Left ventricle myocardium inferior (tissue), 1 donor: ENCODE results near the gene ATG7. TPM values are rescaled to one million over a fixed set of nuclear protein-coding genes. Genes with fewer than 3 reads are reported as not detected.

Source experiments
- DNase-seq: peaks from one replicate; pipeline ENCODE4 v3.0.0-alpha.2; 2020
- H3K27ac ChIP-seq: fragments of 200-600 bp; replicated peaks from 2 replicates; pipeline ENCODE4 v1.8.0; 2021
- H3K27me3 ChIP-seq: fragments of 200-600 bp; 2 replicates; pipeline ENCODE4 v1.8.0; 2021; ENCODE audit warnings: low read depth
- H3K36me3 ChIP-seq: fragments of 200-600 bp; 2 replicates; pipeline ENCODE4 v1.8.0; 2021
- H3K4me1 ChIP-seq: fragments of 200-600 bp; 2 replicates; pipeline ENCODE4 v1.8.0; 2021
- H3K4me3 ChIP-seq: fragments of 200-600 bp; 2 replicates; pipeline ENCODE4 v1.8.0; 2021; ENCODE audit warnings: mild to moderate bottlenecking, moderate library complexity
- H3K9me3 ChIP-seq: fragments of 200-600 bp; replicated peaks from 2 replicates; pipeline ENCODE4 v1.8.0; 2021
- CTCF ChIP-seq: fragments of 200-600 bp; IDR thresholded peaks from 2 replicates; pipeline ENCODE4 v1.8.0; 2021; ENCODE audit warnings: antibody characterized with exemption, mild to moderate bottlenecking, borderline replicate concordance
- intact Hi-C: fragments of 100-400 bp; cut with micrococcal nuclease; formaldehyde crosslinking; loops from one replicate; pipeline ENCODE4 v1.11.0; 2022
- total RNA-seq: library from RNA; stranded (reverse); fragmentation: NEBNext Ultra II Directional; extraction: Animal tissue kit (Norgen Biotek cat#: 25700); gene quantifications from one replicate; pipeline ENCODE4 v1.2.1, GENCODE V29; 2021
- donor health status: DM: no; HTN: yes; CAD: no; lungs with severe emphysema.

Gene ATG7
- total RNA-seq, 1 donor from 2014 or later = 15.7 TPM

GRCh38 chr3:11529281-11529680 lies 257.1 kb downstream of the ATG7 start:
- TF ChIP-seq CTCF = no peak
- intact Hi-C loops = no loop called here
- no peak overlapping the region for H3K4me3 ChIP-seq
- H3K36me3 ChIP-seq = no peaks in the 10 kb centered on the region
- H3K9me3 ChIP-seq = no peaks in the 10 kb centered on the region
- DNase-seq = no peak
- no peak overlapping the region for H3K27ac ChIP-seq
- H3K4me1 ChIP-seq = peaks cover 28% of the 10 kb centered on the region
- H3K27me3 ChIP-seq = no peaks in the 10 kb centered on the region

GRCh38 chr3:11530153-11530721 lies 258.0 kb downstream of the ATG7 start:
- DNase-seq = peak; percentile 67
- peak; percentile 31 for TF ChIP-seq CTCF
- no peak overlapping the region for H3K4me3 ChIP-seq
- H3K4me1 ChIP-seq = peaks cover 34% of the 10 kb centered on the region
- peak overlapping the region; percentile 24 for H3K27ac ChIP-seq
- H3K36me3 ChIP-seq = no peaks in the 10 kb centered on the region
- H3K9me3 ChIP-seq = no peaks in the 10 kb centered on the region
- intact Hi-C loops = no loop called here
- H3K27me3 ChIP-seq = no peaks in the 10 kb centered on the region

- Histone ChIP-seq H3K27ac (no peak overlapping the region), H3K27me3 (no peaks in the 10 kb centered on the region), H3K4me3 (no peak overlapping the region), H3K9me3 (no peaks in the 10 kb centered on the region), H3K4me1 (peaks cover 34% of the 10 kb centered on the region), H3K36me3 (no peaks in the 10 kb centered on the region)
- DNase-seq = no peak
- TF ChIP-seq CTCF = no peak
- intact Hi-C loops = no loop called here
These were observed 260.8 kb downstream of the ATG7 start for GRCh38 chr3:11532931-11533391.

- no peaks in the 10 kb centered on the region for H3K36me3 ChIP-seq
- H3K9me3 ChIP-seq = no peaks in the 10 kb centered on the region
- peak overlapping the region; percentile 69 for H3K27ac ChIP-seq
- no peak for TF ChIP-seq CTCF
- H3K4me3 ChIP-seq = peak overlapping the region; percentile 35
- DNase-seq = no peak
- intact Hi-C loops = no loop called here
- no peaks in the 10 kb centered on the region for H3K27me3 ChIP-seq
- peaks cover 34% of the 10 kb centered on the region for H3K4me1 ChIP-seq
These were observed 262.0 kb downstream of the ATG7 start for GRCh38 chr3:11534011-11534792.

DNA sequence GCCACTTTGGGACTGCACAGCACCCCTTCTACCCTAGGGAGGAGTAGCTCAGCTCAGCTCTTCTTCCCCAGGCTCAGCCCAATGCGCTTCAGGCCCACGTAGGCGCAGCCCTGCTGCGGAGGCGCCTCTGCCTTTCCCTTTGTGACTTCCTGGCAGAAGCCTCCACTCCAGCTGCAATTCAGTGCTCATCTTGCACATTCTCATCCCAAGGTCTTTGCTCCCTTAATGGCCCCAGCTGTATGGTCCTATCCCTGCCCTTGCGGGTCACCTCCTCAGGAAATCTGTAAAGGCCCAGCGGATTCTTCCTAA lies 262.6 kb downstream of the ATG7 start:
- Histone ChIP-seq H3K27ac (peak overlapping the region; percentile 69), H3K27me3 (no peaks in the 10 kb centered on the region), H3K36me3 (no peaks in the 10 kb centered on the region), H3K4me3 (no peak overlapping the region), H3K4me1 (peaks cover 30% of the 10 kb centered on the region), H3K9me3 (no peaks in the 10 kb centered on the region)
- TF ChIP-seq CTCF = no peak
- intact Hi-C loops = no loop called here
- no peak for DNase-seq
